Adrenal gland (tissue), 12 donors: Measurements from ENCODE around the gene HSD17B12. TPM values are rescaled to one million over a fixed set of nuclear protein-coding genes. Genes with fewer than 3 reads are reported as not detected.

Source experiments
- DNase-seq, 7 donors: peaks; one replicate each; pipeline ENCODE4 v3.0.0-alpha.2; 2019 to 2020
- H3K27ac ChIP-seq, 5 donors: fragments of 200-600 bp; sonication (generic) in 4 of 5; 1 replicate in 3 of 5; 2 replicates in 2 of 5; pipeline versions ENCODE4 v1.5.1 to v1.8.0; 2016 to 2020; ENCODE audit warnings: mild to moderate bottlenecking in 1 of 5
- H3K27me3 ChIP-seq: fragments of 200-600 bp; 2 replicates; pipeline ENCODE4 v1.8.0; 2021
- H3K36me3 ChIP-seq, 2 donors: fragments of 200-600 bp; replicated peaks in 1 of 2; 1 replicate in 1 of 2; 2 replicates in 1 of 2; pipeline versions ENCODE4 v1.5.1 to v1.8.0; 2018 to 2022
- H3K4me1 ChIP-seq, 2 donors: fragments of 200-600 bp; replicated peaks in 1 of 2; 1 replicate in 1 of 2; 2 replicates in 1 of 2; pipeline versions ENCODE4 v1.5.1 to v1.8.0; 2018 to 2021
- H3K4me3 ChIP-seq, 4 donors: fragments of 200-600 bp; sonication (generic) in 3 of 4; one replicate each; pipeline ENCODE4 v1.5.1; 2016 to 2018
- H3K9me3 ChIP-seq, 3 donors: fragments of 200-600 bp; sonication (generic) in 1 of 3; replicated peaks in 1 of 3; 1 replicate in 2 of 3; 2 replicates in 1 of 3; pipeline versions ENCODE4 v1.5.1 to v1.8.0; 2016 to 2021
- POLR2A ChIP-seq, 2 donors: fragments of 450-650 bp; IDR thresholded peaks; one replicate each; pipeline ENCODE4 v1.6.1; 2017; ENCODE audit warnings: antibody characterized with exemption in 2 of 2, mild to moderate bottlenecking in 2 of 2, moderate library complexity in 1 of 2
- WGBS, 4 donors: extraction: QIAGEN DNeasy Blood & Tissue Kit in 2 of 4; methylation state at CpG; one replicate each; pipeline versions ENCODE4 v1.1.5 to v1.1.7; 2013 to 2017; 5-methylcytosine and 5-hydroxymethylcytosine counted together
- intact Hi-C, 2 donors: fragments of 100-400 bp; cut with DNase I; formaldehyde crosslinking; loops; one replicate each; pipeline versions ENCODE4 v1.14.1 to v1.15.0; 2022 to 2023
- polyA plus RNA-seq, 3 donors: library from polyadenylated mRNA; stranded (reverse); fragments of 200-250 nt in 2 of 3; fragments of 350-450 nt in 1 of 3; fragmentation: Illumina TruSeq in 1 of 3; extraction: RNeasy Lipid Tissue Mini Kit (QIAGEN cat#74804) in 1 of 3; gene quantifications; one replicate each; pipeline ENCODE4 v1.2.3, GENCODE V29; 2013 to 2014
- total RNA-seq, 9 donors: library from RNA; depleted of rRNA in 4 of 9; stranded (reverse); fragments of >200 nt in 4 of 9; fragments of 120-200 nt in 1 of 9; fragmentation: NEBNext Ultra II Directional in 1 of 9; extraction: Animal tissue kit (Norgen Biotek cat#: 25700) in 1 of 9; gene quantifications; one replicate each; pipeline versions ENCODE4 v1.1.0 to v1.2.4, GENCODE V29; 2013 to 2023
- TF ChIP-seq, protein P1 (sequence below), 6 experiments: fragments of 450-650 bp in 4 of 6; fragments of 200-600 bp in 2 of 6; sonication (generic) in 1 of 6; IDR thresholded peaks; 1 replicate in 5 of 6; 2 replicates in 1 of 6; pipeline versions ENCODE4 v1.5.1 to v1.8.0; 2016 to 2021; ENCODE audit warnings: antibody characterized with exemption in 6 of 6, mild to moderate bottlenecking in 2 of 6, moderate library complexity in 1 of 6
- donor health status: healthy with polysubstance abuse.
- donor health status: Bipolar disorder and iron deficiency.
- donor health status: DM: yes; HTN: yes; CAD: no.
- donor health status: DM: no; HTN: no; CAD: no.
- donor health status: DM: no; HTN: no; CAD: no.
- donor health status: DM: yes; HTN: yes; CAD: no.

Gene HSD17B12
- total and polyA plus RNA-seq, 12 donors = 37.1 to 342 (median 94.6) TPM

DNA sequence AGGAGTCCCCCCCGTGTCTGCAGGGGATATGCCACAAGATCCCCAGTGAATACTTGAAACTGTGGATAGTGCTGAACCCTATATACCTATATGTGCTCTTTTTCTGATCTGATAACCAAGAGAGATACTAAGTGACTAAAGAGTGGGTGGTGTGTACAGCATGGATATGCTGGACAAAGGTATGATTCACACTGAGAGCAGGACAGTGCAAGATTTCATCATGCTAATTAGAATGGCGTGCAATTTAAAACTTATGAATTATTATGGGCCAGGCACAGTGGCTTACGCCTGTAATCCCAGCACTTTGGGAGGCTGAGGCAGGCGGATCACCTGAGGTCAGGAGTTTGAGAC, 109.9 kb downstream of the HSD17B12 start:
- Histone ChIP-seq H3K36me3 (no peaks in the 10 kb centered on the region), H3K27ac (no peak overlapping the region), H3K4me1 (peaks cover 0 to 7% of the 10 kb centered on the region in 2 donors), H3K9me3 (no peaks in the 10 kb centered on the region), H3K4me3 (no peak overlapping the region), H3K27me3 (no peaks in the 10 kb centered on the region)
- intact Hi-C loops = no loop called here
- TF ChIP-seq, protein P1, sequence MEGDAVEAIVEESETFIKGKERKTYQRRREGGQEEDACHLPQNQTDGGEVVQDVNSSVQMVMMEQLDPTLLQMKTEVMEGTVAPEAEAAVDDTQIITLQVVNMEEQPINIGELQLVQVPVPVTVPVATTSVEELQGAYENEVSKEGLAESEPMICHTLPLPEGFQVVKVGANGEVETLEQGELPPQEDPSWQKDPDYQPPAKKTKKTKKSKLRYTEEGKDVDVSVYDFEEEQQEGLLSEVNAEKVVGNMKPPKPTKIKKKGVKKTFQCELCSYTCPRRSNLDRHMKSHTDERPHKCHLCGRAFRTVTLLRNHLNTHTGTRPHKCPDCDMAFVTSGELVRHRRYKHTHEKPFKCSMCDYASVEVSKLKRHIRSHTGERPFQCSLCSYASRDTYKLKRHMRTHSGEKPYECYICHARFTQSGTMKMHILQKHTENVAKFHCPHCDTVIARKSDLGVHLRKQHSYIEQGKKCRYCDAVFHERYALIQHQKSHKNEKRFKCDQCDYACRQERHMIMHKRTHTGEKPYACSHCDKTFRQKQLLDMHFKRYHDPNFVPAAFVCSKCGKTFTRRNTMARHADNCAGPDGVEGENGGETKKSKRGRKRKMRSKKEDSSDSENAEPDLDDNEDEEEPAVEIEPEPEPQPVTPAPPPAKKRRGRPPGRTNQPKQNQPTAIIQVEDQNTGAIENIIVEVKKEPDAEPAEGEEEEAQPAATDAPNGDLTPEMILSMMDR (IDR thresholded peaks at IDR 0.05) = no peak
- TF ChIP-seq POLR2A (IDR thresholded peaks at IDR 0.05) = no peak
- no peak for DNase-seq
- 89 to 99% (median 95%) methylated on average over 4 of the region's 4 CpGs for WGBS, 4 donors

DNA sequence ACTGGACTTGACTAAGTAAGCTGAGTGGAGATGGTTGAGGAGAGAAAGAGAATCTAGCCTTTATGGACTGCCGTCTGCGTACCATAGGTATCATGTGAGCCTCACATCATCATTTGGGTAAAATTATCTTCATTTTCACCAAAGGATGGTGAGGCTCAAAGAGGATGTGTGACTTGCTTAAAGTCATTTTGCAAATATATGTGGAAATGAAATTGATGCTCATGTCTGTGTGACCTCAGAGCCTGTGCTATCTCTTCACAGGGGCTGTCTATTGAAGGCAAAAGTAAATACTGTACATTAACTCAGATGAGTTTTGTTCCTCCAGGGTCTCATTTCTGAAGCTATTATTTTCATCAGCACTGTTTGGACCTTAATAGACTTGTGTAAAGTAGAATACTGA, 116.8 kb downstream of the HSD17B12 start:
- H3K36me3 ChIP-seq = no peaks in the 10 kb centered on the region
- H3K27ac ChIP-seq = no peak overlapping the region
- WGBS, 4 donors = 90 to 97% (median 97%) methylated on average over 2 of the region's 2 CpGs
- DNase-seq = no peak
- TF ChIP-seq, protein P1 (IDR thresholded peaks at IDR 0.05) = no peak
- no peak for TF ChIP-seq POLR2A (IDR thresholded peaks at IDR 0.05)
- intact Hi-C loops = no loop called here
- no peaks in the 10 kb centered on the region for H3K4me1 ChIP-seq
- H3K27me3 ChIP-seq = no peaks in the 10 kb centered on the region
- H3K4me3 ChIP-seq = no peak overlapping the region
- H3K9me3 ChIP-seq = no peaks in the 10 kb centered on the region

DNA sequence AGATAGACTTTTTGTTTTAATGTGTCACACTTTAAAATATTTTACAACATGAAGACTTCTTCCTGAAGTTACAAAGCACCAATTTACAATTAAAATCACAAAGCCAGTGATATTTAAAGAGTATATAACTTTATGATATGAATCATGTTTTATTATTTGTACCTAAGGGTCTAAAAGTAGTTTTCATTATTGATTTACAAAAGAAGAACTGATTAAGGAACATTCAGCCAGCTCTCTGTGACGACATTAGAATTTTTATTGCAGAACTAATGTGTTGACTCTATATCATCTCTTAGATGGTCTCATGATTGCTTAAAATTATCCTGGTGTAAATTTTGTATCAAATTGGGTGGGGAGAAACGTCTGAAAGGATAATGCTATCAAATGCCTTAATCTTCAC, 117.3 kb downstream of the HSD17B12 start:
- Histone ChIP-seq H3K27ac (no peak overlapping the region), H3K4me3 (no peak overlapping the region), H3K9me3 (no peaks in the 10 kb centered on the region), H3K27me3 (no peaks in the 10 kb centered on the region), H3K4me1 (no peaks in the 10 kb centered on the region), H3K36me3 (no peaks in the 10 kb centered on the region)
- no peak for TF ChIP-seq POLR2A (IDR thresholded peaks at IDR 0.05)
- DNase-seq = no peak
- 77 to 90% (median 85%) methylated on average over 2 of the region's 2 CpGs for WGBS, 4 donors
- intact Hi-C loops = no loop called here

DNA sequence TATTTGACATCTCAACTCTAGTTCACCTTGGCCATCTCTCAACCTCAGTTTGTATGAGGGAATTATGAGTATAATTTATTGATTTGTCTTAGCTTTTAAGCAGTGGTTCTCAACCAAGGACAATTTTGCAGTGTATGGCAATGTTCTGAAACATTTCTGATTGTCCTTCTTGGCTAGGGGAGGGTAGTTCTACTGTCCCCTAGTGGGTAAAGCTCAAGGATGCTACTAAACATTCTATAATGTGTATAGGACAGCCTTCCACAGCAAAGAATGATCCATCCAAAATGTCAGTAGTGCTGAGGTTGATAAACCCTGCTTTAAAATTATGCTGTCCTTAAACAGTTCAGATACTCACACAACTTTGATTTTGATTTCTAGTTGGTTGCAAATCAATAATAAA, 122.0 kb downstream of the HSD17B12 start:
- Histone ChIP-seq H3K4me1 (no peaks in the 10 kb centered on the region), H3K36me3 (no peaks in the 10 kb centered on the region), H3K27ac (no peak overlapping the region), H3K4me3 (no peak overlapping the region), H3K27me3 (no peaks in the 10 kb centered on the region), H3K9me3 (no peaks in the 10 kb centered on the region)
- DNase-seq = no peak
- TF ChIP-seq, protein P1 (IDR thresholded peaks at IDR 0.05) = no peak
- TF ChIP-seq POLR2A (IDR thresholded peaks at IDR 0.05) = no peak
- intact Hi-C loops = no loop called here

DNA sequence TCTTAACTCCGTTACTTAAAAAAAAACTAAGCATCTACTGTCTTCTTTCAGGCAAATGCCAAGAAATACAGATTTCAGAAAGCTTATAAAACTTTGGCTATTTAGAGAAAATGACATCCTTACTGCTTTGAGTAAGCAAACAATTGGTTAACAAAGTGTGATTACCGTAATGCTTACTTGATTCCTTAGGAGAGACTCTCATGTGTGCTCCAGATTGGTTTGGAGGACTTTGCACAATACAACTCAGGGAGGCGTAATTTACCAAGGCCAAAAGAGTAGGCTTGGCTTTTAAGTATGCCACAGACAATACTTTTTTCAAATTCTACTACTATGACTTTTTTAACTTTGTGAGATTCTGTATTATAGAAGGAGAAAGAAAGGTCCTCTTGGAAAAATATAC, 123.2 kb downstream of the HSD17B12 start:
- no peak for DNase-seq
- WGBS, 4 donors = 59 to 76% (median 66%) methylated on average over 3 of the region's 3 CpGs
- no peak for TF ChIP-seq POLR2A (IDR thresholded peaks at IDR 0.05)
- TF ChIP-seq, protein P1 (IDR thresholded peaks at IDR 0.05) = no peak
- Histone ChIP-seq H3K4me1 (no peaks in the 10 kb centered on the region), H3K36me3 (no peaks in the 10 kb centered on the region), H3K4me3 (no peak overlapping the region), H3K27ac (no peak overlapping the region), H3K9me3 (no peaks in the 10 kb centered on the region), H3K27me3 (no peaks in the 10 kb centered on the region)
- intact Hi-C loops = no loop called here
